Inferior parietal cortex (tissue), 1 donor: Measurements from ENCODE around the gene ZBTB21.
"Not testable (repeated sequence)": the region's sequence is repeated elsewhere in the genome, so short reads cannot be mapped to it uniquely, and the experiment has no call there.

ENCODE experiments used
- DNase-seq: peaks from one replicate; pipeline ENCODE4 v3.0.0-alpha.2; 2016; ENCODE audit errors: extremely low spot score

The ZBTB21 gene

DNA sequence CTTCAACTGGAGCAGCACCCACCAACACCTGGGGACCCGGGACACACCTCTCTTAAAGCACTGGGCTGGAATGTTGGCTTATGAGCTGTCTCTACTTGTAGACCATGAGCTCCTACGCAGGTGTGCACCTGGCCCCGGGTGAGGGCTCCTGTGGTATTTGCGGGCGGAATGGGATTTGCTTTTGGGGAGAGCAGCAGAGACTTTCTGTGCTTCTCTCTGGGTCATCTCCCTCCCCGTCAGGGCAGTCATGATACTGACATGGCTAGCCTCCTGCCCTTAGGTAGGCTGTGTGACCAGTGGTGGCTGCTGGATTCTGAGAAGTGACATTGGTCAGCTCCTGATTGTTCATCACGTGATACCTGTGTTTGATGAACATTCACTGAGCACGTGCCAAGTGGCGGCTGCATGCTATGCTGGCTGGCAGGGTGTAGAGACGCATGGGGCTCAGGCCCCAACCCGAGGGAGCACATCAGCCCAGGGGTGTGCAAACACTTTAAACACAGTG, 9.0 kb upstream of the ZBTB21 start:
- DNase-seq, result no peak

DNA sequence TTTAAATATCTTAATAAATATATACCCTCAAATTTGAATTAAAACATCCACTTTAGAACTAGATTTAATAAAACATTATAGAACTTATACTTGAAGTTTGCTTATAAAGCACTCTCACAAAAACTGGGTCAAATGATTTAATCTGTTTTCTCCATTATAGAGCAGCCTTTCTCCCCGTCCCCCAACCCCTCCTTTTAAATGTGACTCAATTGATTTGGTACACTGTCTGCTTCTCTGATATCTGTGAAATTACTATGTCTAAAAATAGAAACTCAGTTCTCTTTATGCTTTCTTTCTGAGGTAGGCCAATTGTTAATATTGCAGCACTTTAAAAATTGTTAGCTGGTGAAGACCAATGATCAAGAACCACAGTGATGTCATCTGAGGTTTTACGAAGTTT, 6.9 kb upstream of the ZBTB21 start:
- DNase-seq, result no peak

DNA sequence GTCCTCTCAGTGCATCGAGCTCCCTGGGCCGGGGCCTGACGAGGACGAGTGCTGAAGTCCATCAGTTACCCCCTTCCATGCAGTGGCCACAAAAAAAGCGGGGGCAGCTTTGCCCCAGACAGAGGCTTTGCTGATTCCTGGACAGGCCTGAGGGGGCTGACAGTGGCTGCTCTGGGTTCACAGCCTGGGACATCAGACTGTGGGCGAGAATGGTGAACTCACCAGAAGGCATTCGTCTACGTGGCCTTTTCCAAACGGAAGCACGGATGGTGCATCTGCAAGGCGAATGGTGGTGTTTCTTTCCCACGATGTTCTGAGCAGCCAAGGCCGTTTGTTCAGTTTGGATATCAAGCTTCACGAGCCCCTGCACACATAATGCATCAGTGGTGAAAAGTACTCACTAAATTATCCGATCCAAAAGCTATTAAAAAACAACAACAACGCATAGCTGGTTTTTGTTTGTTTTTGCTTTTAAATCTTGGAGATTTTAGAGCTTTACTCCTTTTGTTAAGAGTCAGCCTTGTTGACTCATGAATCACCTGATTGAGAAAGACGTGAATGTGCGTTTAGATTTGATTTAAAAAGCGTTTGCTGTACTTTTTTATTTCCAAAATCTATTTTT, 6.3 kb upstream of the ZBTB21 start:
- no peak for DNase-seq

DNA sequence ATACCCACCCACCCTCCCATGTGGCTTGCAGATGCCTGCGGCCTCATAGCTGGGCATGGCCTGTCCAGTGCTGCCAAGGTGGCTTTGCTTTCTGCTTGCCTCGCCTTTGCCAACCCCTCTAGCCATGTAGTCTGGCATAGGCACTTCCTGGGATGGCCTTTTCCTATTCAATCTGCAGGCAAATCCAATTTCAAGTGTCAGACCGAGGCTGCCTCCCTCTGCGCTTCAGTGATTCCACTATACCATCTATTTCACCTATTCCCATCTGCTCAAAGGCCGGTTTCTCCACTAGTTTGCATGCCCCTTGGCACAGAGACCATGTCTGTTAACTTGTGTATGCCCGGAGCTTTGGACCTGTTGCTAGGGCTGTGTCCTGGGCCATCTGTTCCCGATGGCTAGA, 3.8 kb upstream of the ZBTB21 start:
- no peak for DNase-seq

DNA sequence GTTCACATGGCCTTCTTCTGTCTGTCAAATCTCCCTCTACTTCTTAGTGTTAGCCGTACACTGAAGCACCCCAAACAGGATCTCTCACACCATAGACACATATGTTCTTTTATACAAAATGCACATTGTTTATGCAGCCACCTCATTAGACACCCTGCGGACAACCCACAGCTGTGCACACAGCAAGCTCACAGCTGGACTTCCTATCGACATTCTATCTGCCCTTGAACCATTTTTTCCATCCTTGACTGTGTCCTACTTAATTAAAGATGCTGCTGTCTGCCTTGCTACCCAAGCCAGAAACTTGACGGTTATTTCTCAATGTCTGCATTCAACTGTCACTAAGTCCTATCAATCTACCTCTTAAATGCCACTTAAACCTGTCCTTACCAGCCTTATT, 3.2 kb upstream of the ZBTB21 start:
- no peak for DNase-seq

DNA sequence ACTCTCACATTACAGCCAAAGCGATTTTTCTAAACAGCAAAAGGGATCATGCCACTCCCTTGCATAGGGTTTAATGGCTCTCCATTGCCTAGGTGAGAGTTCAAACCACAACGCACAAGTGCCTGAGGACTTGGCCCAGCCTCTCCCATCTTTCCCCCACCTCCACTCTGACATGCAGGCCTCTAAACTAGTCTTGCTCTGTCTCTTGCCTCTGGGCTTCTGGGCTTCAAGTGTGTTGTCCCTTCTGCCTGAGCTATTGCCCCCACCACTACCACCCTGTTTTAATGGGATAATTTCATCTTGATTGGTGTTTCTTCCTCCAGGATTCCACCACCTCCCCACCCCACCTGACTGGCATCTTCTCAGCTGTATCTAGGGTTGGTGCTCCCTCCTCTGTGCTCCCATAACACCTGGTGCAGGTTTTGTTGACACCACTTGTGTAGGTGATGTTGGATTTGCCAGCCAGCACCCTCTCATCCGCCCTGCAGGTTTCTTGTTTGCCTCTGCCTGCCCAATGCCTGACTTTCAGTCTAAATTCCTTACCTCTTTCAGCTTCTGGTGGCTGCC, 2.7 kb upstream of the ZBTB21 start:
- DNase-seq, result no peak

DNA sequence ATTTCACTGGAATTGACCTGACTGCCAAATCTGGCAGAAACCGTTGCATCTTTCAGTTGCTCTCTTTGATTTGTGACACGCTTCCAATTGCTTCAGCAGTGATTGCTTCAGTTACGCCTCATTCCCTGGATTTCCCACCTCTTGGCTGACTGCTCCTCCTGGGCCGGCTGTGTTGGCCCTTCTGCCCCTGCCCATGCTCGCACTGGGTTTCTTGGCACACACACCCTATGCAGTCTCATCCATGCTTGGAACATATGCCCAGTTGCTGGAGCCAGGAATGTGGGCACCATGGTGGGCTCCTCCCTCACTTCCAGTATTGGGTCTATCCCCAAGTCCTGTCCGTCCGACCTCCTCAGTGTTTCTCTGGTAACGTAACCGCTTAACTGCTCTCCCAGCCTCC, 2.2 kb upstream of the ZBTB21 start:
- DNase-seq, result no peak

DNA sequence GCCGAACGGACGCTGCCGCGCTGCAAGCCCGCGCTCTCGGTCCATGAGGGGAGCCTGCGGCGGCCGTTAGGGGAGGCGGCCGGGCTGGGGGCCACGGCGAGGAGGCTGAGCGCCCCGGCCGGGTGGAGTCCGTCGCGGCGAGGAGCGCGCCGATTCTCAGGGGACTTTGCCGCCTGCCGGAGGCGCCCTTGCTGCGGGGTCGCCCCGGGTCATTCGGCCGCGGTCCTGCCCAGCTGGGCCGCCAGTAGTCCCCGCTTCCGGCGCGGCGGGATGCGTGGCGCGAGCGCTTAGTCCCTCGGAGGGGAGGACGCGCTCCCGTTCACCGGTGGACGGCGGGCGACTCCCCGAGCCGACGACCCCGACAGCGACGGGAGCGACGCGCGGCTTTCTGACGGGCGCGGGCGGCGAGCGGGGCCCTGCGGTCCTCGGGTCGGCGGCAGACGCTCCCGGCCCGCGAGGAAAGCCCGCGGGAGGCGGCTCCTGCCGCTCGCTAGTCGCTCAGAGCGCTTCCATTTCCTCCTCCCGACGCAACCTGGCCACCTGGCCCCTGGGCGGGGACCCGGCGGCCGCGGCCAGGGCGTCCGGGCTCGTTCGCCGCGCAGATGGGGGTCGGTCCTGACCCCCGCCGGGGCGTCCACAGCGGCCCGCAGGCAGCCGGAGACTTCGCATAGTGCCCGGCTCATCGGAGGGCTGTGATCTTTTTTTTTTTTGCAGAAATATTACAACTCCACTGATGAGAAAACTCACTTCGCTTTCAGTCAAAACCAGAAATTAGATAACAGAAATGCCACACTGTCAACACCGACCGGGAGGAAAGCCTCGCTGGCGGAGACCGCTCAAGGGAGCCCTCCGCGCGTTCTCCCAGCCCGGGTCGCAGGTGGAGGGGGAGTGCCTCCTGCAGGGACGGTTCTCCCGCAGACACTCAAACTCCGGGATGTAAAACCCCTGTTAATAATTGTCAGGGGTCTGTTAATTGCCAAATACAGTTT, 641 bp upstream of the ZBTB21 start:
- DNase-seq, result peak; percentile 43

DNA sequence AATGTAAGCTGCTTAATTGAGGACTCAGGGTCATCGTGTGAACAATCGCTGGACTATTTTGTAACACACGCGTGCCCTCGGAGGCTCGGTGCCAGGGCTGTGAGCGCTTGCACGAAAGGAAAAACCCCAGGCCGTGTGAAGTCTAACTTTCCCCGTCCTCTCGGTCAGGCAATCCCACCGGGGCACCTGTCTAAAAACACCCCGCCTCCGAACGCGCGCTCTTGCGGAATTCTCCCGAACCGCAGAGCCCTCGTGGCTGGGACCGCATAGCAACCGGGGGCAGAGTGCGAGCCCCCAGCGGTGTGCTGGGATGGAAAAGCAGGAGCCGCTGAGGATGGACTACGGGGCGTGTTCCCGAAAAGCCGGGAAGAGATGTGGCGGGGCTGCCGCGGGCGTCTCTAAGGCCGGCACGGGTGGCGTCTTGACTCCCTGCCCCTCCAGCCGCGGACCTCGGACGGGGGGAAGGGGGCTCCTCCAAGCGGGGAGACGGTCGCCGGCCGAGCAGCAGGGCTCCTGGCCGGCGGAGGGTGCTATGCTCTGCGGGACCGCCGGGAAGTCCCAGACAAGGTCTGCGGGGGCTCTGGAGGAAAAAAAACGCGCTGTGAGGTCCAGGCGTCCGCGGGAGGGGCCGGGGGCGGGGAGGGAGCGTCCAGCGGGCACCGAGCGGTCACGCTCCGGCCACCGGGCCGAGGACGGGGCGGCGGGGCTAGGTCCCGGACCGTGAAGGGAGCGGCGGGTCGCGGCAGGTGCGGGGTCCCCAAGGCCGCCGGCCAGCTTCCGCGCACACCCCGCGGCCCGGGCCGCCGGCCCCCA, 936 bp downstream of the ZBTB21 start:
- no peak for DNase-seq

DNA sequence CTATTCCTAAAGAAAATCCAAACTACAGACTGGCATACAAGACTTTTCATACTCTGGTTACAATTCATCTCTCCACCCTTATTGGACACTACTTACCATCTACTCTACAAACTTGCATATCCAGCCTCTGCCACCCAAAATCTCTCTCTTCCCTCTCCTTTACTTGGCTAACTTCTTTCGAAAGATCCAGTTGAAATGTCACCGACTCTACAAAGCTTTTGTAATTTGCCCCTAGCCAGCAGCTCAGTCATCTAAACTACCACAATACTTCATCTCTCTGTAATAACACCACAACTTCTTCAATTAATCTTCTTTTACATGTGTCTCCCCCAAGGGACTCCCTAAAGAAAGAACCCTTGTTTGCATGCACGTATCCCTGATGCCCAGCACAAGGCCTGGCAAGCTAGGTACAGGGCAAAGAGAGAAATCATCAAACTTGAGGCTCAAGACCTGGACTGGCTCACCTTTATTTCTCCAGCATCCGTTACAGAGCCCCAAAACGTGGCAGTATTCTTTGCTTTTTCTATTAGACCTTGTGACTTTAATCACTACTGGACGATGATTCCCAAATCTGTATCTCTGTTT, 2.7 kb downstream of the ZBTB21 start:
- no peak for DNase-seq

DNA sequence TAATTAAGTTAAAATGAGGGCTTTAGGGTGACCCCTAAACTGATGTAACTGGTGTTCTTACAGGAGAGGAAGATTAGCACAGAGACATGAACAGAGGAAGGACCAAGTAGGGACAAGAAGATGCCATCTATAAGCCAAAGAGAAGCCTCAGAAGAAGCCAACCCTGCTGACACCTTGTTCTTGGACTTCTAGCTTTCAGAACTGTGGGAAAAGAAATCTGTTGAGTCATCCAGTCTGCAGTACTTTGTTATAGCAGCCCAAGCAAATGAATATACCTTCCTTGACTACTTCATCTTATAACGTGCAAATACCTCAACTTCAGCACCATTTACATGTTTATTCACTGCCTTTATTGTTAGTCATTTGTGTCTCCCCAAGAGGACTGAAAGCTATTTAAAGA, 3.4 kb downstream of the ZBTB21 start:
- DNase-seq, result no peak

DNA sequence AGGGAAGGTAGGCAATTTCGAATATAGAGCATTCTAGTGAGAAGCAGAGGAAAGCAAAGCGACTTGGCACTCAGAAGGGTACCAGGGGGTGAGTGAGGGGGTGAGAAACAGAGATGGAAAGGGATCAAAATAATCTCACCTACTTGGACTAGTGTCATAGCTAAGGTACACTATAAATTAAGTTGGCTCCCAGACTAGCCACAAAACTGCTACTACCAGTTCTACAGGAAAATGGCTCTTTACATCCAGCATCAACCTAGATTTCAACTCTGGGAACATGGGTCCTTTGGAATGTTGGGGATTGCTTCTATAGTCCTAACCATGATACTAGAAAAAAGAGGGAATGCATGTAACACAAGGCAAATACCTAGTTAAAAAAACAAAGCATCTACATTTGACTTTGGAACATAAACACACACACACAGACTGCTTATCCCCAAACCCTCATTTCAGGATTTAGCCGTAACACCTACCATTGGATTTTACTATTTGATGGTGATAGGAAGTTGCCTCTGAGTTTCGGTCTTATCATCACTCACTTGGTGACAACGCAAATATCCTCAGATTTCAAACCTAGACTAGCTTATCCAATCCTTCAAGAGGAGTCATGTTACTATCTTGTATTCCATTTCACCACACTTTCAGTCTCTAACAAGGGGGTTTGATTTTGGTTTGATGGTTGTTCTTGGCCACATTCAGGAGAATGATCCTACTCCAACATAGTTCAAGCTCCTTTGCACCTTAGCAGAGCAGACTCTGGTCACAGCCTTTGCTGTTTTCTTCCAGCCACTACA, 5.6 kb downstream of the ZBTB21 start:
- DNase-seq, result no peak

DNA sequence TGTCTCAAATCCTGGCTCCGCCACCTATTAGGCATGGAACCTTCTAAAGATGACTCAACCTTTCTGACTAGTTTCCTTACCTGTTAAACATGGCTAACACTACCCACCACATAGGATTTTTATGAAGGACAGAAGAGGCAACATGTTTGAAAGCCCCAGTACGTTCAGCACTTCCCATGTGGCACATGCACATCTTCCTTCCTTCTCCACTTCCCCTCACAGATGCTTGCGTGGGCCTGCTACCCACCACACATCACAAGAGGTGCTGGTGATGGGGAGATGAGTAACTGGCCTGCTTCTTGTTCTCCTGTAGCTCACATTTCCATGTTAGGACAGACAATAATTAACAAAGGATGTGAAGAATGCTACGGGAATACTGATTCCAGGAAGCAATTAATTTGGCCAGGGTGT, 7.1 kb downstream of the ZBTB21 start:
- DNase-seq, result no peak

DNA sequence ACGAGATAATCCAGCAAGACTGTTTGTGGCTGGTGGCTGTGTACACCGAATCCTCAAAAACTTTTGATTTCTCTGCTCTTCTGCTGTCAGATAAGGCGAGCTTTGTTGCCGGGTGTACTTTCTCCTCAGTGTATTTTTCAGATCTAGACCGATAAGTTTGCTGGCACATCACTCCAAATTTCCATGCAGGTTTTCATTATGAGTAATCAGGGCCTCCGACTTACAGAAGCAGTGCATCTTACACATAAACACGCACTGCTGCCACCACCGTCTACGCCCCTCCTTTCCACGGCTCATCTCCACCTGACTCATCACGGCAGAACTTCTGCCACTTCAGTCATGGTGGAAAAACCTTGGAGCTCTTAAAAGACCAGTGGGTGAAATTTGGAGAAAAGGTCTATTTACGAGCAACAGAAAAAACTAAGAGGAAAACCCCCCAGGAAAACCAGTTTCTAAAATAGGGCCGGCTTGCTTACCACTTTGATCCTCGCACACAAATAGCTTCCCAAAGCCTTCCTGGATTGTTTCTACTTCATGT, 7.7 kb downstream of the ZBTB21 start:
- DNase-seq, result no peak

DNA sequence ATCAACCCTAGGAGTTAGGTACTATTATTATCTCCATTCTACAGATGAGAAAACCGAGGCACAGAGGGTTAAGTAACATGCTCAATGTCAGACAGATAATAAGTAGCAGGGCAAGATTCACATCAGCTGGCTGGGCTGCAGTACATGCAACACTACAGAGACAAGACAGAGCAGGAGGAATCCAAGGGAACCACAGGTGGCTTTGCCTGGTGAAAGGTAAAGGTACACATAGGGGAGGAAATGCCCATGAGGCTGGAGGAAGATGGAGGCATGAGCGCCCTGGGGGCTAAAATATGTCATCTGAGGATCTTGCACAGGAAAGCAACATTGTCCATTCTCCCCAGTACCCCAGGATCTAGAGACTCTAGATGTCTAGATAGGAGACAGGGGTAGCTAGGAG, 8.4 kb downstream of the ZBTB21 start:
- DNase-seq, result no peak

DNA sequence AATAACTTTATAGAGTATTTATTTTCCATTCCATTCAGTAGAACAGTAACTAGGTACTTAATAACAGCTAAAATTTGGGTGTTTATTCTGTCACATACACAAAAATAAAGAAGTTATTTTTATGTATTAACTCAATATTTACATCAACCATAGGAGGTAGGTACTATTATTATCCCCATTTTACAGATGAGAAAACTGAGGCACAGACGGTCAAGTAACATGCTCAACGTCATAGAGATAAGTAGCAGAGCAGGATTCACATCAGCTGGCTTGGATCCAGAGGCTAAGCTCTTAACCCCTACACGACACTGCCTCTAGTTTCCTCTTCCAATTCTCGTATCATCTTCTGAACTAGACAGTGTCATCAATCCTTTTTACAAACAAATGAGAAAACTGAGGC, 9.3 kb downstream of the ZBTB21 start:
- no peak for DNase-seq

DNA sequence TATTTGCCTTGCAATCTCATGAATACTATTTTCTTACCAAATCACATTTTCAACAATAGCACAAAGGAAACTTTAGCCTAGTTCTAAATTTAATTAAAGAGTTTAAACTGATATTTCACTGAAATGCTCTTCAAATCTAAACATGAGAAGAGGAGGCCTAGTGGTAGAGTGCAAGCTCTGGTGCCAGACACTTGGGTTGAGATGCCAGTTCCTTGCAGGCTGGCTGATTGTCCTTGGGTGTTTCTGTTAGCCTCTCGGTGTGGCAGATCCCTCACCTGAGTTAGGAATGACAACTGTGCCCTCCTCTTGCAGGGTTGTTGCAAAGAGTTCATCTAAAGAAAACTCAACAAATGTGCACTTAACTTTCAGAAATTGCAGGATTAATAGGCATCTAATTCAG, 12.5 kb downstream of the ZBTB21 start:
- no peak for DNase-seq

DNA sequence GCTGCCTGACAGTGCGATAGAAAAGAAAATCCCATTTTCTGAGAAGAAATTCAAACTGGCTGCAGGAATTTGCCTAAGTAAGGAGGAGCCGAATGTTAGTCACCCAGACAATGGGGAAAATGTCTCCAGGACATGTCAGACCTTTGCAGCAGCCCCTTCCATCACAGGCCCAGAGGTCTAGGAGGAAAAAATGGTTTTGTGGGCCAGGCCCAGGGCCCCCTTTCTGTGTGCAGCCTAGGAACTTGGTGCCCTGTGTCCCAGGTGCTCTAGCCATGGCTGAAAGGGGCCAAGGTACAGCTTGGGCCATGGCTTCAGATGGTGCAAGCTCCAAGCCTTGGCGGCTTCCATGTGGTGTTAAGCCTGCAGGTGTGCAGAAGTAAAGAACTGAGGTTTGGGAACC, 14.6 kb downstream of the ZBTB21 start:
- no peak for DNase-seq

DNA sequence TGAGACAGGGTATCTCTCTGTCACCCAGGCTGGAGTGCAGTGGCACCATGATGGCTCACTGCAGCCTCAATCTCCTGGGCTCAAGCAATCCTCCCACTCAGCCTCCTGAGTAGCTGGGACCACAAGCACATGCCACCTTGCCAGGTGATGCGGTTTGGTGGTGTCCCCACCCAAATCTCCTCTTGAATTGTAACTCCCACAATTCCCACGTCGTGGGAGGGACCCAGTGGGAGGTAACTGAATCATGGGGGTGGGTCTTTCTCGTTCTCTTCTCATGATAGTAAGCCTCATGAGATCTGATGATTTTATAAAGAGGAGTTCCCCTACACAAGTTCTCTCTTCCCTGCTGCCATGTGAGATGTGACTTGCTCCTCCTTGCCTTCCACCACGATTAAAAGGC, 15.5 kb downstream of the ZBTB21 start:
- not testable (repeated sequence) for DNase-seq

DNA sequence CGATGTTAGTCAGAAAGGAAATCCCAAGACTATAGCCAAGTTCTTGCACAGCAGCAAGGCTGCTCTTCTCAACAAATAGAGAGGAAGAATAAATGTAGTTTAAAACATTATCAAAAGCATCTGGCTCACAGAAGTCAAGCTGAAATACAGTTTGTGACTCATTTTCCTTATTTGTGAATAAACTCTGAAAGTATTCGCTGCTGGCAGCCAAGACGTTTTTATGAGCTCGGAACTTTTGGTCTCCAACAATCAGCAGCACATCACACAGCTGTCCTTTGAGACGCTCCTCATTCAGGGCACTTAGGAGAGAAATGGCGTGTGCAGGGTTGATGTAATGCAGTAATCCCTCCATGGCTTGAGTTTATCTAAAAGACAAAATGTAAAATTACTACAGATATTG, 16.4 kb downstream of the ZBTB21 start:
- DNase-seq, result no peak
